ENCODE measurements around the gene SLC35G6.
A peak's percentile ranks its signal among the peaks of the same experiment; 100 is the strongest.
"Not testable (repeated sequence)": the region's sequence is repeated elsewhere in the genome, so short reads cannot be mapped to it uniquely, and the experiment has no call there.

The SLC35G6 gene

GRCh38 chr17:7481275-7481674 is at the start of gene SLC35G6:
Gene SLC35G6, plus strand, starts transcription at chr17:7481446. Its CDS starts 71 bp downstream, at chr17:7481517.
- DNase-seq (ENCODE audit: extremely low read depth in 1 of 2, low read depth in 1 of 2) = not testable (repeated sequence)

GRCh38 chr17:7432296-7432695 is 49.0 kb upstream of the SLC35G6 start:
- no peak for DNase-seq (ENCODE audit: extremely low read depth in 1 of 2, low read depth in 1 of 2)

- peak in 1 of 2 donors; percentile 38 for DNase-seq (ENCODE audit: extremely low read depth in 1 of 2, low read depth in 1 of 2)
Measured at GRCh38 chr17:7435676-7436555, 45.3 kb upstream of the SLC35G6 start.

DNA sequence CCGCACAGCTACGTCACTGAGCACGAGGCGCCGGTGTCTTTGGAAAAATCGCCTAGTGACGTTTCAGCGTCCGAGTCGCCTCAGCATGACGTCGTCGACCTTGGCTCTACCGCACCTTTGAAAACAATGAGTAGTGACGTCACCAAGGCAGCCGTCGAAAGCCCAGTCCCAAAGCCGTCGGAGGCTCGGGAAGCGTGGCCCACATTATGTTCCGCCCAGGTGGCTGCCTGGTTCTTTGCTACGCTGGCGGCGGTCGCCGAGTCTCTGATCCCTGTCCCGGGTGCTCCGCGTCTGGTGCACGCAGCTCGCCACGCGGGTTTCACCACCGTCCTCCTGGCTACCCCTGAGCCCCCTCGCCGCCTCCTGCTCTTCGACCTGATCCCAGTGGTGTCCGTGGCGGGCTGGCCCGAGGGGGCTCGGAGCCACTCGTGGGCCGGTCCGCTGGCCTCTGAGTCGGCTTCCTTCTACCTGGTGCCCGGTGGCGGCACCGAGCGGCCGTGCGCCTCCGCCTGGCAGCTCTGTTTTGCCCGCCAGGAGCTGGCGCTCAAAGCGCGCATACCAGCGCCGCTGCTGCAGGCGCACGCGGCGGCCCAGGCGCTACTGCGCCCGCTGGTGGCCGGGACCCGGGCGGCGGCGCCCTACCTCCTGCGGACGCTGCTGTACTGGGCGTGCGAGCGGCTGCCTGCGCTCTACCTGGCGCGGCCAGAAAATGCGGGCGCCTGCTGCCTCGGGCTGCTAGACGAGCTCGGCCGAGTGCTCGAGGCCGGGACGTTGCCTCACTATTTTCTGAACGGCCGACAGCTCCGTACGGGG is 44.5 kb upstream of the SLC35G6 start:
- peak; percentile 55 to 72 for DNase-seq (ENCODE audit: extremely low read depth in 1 of 2, low read depth in 1 of 2)

DNA sequence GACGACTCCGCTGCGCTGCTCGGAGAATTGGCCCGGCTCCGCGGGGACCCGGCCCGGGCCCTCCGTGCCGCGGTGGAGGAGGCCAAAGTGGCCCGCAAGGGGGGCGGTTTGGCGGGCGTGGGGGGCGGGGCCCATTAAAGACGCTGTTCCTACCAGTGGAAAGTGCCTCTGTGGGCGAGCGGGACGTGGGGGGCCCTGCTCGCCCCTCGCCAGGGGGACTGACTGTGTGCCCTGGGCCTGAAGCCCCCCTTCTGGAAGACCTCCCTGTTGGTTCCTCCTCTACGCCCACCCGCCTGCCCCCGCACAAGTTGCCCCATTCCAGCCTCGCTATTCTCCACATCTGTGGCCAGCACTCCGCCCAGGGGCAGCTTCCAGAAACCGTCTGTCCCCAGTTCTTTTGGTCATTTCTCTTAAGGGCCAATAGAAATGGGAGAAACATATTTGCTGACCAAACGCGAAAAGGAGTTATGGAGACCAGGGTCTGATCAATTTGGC is 43.8 kb upstream of the SLC35G6 start:
- DNase-seq (ENCODE audit: extremely low read depth in 1 of 2, low read depth in 1 of 2) = no peak

DNA sequence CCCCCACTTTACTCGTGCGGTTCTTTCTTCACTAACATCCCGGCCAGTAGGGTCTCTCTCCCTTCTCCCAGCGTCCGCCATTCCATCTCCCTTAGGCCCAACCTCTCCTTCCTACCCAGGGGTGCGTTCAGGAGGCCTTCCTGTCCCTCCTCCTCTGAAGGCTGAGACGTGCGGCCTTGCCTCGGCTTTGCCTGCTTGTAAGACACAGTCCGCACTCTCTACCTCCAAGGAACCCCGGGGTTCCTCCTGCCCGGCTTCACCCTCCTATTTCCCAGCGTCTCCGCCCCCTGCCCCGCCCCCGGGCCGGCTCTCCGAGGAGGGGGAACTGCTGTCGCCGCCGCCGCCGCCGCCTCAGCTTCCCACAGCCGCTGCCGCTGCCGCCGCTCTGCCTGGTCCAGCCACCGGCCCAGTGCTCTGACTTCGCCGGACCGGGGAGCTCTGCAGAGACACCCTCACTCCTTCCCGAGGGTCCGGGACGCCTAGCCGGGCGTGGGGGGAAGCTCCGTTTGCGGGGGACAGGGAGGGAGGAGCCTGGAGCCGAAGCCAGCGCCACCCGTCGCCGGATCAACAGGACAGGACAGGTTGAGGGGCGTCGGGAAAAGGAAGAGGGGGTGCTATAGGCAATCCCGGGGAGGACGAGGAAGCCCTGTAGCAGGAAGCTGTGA is 43.2 kb upstream of the SLC35G6 start:
- peak in 1 of 2 donors; percentile 43 for DNase-seq (ENCODE audit: extremely low read depth in 1 of 2, low read depth in 1 of 2)

DNA sequence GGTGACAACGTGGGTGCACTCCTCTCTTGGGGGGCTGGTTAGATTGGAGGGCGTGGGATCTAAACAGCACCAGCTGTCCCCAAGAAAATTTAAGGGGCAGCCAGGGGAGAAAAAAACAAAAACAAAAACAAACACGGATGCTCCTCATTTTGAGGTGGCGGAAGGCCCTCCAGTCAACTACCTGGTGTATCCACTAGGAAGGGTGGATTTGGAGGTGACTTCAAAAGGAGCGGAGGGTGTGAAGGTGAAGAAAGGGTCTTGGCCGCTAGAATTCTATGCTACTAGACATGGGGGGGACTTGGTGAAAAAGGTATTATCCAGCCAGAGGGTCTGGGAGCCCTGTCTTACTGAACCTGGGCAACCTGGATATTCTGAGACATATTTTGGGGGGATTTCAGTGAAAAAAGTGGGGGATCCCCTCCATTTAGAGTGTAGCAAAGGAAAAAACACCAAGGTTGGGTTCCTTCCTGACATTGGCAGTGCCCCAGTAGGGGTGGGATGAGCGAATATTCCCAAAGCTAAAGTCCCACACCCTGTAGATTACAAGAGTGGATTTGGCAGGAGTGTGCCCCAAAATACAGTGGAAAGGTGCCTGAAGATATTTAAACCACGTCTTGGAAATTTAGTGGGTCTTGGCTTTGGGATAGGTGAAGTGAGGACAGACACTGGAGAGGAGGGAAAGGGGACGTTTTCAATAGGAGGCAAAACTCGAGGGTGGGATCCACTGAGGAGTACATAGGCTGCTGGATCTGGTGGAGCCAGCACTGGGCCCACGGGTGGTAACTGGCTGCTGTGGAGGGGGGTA is 42.4 kb upstream of the SLC35G6 start:
- no peak for DNase-seq (ENCODE audit: extremely low read depth in 1 of 2, low read depth in 1 of 2)

GRCh38 chr17:7439462-7440112 is 41.7 kb upstream of the SLC35G6 start, which contains the start of gene FGF11:
Gene FGF11, plus strand, starts transcription at chr17:7439512. Its CDS starts 109 bp downstream, at chr17:7439621.
- no peak for DNase-seq (ENCODE audit: extremely low read depth in 1 of 2, low read depth in 1 of 2)

DNA sequence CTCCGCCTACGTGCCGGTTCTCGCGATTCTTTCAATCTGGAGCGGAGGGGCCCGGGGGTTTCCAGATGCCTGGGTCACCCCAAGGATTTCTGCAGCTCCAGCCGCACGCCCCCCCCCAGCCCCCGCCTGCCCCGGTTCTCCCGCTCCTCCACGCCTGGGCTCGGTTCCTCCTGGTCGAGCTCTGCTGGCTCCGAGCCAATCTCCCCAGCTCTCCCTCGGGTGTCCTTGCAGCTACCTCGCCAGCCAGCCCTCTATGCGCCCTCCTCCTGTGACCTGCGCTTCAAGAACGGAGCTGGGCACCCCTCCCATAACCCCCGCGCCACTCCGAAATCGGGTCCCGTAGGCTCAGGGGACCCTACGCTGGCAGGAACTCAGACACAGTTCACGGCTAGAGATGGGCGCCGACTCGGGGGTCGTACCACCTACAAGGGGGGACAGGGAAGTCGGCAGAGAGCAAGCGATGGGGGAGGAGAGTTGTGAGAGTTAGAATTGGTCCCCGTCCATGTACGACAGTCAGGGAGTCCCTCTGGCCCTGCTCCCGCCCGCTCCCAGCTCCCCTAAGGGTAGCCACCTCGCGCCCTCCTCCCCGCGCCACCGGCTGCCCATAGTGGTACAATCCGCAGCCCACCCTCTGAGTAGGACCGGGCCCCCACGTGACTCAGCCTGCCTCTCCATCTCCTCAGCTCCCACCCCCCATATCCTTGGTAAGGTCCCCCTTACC is 41.0 kb upstream of the SLC35G6 start:
- no peak for DNase-seq (ENCODE audit: extremely low read depth in 1 of 2, low read depth in 1 of 2)

DNA sequence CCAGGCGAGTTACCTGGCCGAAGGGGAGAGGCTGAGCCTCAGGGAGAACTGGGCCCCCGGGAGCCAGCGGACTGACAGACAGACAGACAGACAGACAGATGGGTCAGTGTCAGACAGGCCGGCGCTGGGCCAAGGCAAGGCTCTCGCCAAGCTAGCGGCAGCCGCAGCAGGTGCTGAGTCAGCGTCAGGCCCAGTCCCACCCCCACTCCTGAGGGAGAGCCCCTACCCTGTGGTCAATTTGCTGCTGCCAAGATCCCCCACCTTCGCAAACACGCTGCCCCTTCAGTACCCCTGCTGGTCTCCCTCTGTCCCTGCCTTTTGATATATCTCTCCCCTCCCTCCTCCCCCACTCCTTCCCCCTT is 40.4 kb upstream of the SLC35G6 start:
- no peak for DNase-seq (ENCODE audit: extremely low read depth in 1 of 2, low read depth in 1 of 2)

DNA sequence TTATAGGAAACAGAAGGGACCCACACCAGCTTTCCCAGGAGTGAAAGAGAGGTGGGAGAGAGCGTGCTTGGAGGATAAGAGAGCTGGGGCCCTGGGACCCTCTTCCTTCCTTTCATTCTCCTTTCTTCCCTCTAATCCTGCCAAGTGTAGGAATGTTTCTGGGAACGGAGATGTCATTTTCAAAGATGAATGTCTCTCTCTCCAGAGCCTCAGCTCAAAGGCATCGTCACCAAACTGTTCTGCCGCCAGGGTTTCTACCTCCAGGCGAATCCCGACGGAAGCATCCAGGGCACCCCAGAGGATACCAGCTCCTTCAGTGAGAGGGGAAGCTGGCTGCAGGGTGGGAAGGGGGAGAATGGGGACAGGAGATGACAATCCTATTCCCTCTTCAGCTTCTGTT is 40.0 kb upstream of the SLC35G6 start:
- no peak for DNase-seq (ENCODE audit: extremely low read depth in 1 of 2, low read depth in 1 of 2)

DNA sequence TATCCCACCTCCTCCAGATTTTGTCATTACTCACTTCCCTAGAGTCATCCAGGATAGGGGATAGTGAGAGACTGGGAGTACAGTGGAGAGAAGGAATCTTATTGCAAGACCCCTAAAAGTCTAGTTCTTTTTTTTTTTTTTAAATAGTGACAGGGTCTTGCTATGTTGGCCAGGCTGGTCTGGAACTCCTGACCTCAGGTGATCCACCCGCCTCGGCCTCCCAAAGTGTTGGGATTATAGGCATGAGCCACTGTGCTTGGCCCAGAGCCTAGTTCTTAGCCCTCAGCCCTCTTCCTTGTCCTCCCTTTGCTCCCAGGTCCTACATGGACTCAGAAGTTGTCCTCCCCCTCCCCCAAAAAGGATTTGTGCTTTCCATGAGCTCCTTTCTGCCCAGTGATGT is 39.1 kb upstream of the SLC35G6 start:
- DNase-seq (ENCODE audit: extremely low read depth in 1 of 2, low read depth in 1 of 2) = no peak

GRCh38 chr17:7443499-7444485 is 37.5 kb upstream of the SLC35G6 start:
- no peak for DNase-seq (ENCODE audit: extremely low read depth in 1 of 2, low read depth in 1 of 2)

DNA sequence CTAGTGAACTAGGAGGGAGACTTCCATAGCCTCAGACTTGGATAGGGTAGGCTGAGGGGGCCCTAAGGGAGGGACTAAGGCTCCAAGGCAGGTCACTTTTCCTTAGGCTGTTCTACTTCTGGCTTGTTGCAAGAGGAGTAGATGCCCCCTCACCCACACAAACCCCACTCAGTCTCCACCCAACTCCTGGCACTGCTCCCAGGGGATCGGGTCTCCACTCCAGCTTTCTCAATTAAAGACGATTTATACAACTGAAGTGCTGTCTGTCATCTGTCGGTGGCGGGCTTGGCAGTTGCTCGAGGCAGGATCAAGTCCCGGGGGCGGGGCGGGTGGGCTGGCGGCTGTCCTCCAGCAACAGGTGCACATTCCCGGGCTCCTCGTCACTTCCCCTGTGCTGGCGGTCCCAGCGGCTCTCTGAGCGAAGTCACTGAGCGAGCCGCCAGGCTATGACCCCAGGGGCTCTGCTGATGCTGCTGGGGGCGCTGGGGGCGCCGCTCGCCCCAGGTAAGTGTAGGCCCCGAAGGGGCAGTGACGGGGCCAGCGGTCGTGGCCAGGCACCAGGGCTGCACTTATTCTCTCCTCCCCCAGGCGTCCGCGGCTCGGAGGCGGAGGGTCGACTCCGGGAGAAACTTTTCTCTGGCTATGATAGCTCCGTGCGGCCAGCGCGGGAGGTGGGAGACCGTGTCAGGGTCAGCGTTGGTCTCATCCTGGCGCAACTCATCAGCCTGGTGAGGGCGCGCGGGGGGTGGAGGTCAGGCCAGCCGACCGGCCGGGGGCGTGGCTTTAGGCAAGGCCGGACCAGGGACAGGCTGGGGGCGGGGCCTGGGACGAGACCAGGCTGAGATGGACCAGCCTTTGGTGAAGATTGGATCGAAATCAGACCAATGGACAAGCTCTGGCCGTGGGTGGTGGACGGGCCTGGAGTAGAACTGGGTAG is 36.3 kb upstream of the SLC35G6 start, which contains the start of gene CHRNB1:
Gene CHRNB1, plus strand, starts transcription at position 380 of the 937 bp plus-strand sequence. Its CDS starts 67 bp downstream, at position 447.
- no peak for DNase-seq (ENCODE audit: extremely low read depth in 1 of 2, low read depth in 1 of 2)

- peak in 1 of 2 donors; percentile 18 for DNase-seq (ENCODE audit: extremely low read depth in 1 of 2, low read depth in 1 of 2)
Measured at GRCh38 chr17:7445619-7445968, 35.7 kb upstream of the SLC35G6 start.

DNA sequence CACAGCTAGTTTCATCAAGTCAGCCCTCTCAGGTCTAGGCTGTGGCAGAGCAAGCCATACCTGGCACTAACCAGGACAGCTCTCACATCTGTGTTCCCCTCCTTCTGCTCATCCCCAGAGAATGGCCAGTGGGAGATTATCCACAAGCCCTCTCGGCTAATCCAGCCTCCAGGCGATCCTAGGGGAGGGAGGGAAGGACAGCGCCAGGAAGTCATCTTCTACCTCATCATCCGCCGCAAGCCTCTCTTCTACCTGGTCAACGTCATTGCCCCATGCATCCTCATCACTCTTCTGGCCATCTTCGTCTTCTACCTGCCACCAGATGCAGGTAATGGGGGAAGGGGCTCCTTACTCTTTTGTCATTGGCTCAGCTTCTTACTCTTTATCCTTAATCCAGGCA is 32.8 kb upstream of the SLC35G6 start:
- no peak for DNase-seq (ENCODE audit: extremely low read depth in 1 of 2, low read depth in 1 of 2)

Data from activated CD8-positive, alpha-beta memory T cell treated with anti-CD3 and anti-CD28 coated beads for 1 hour (primary cell).